BLaER1 (cell line): ENCODE measurements around the gene TMEM108.

Source experiments
- H3K27ac ChIP-seq: shearing (Covaris generic); formaldehyde crosslinking; 2 replicates; pipeline ENCODE4 v1.8.1; 2022
- H3K27me3 ChIP-seq: shearing (Covaris generic); formaldehyde crosslinking; 2 replicates; pipeline ENCODE4 v1.8.1; 2022
- H3K36me3 ChIP-seq: shearing (Covaris generic); formaldehyde crosslinking; 2 replicates; pipeline ENCODE4 v1.8.1; 2022
- H3K4me1 ChIP-seq: shearing (Covaris generic); formaldehyde crosslinking; 2 replicates; pipeline ENCODE4 v1.8.1; 2022
- H3K4me2 ChIP-seq: shearing (Covaris generic); formaldehyde crosslinking; 2 replicates; pipeline ENCODE4 v1.8.1; 2022
- H3K4me3 ChIP-seq: shearing (Covaris generic); formaldehyde crosslinking; 2 replicates; pipeline ENCODE4 v1.8.1; 2022
- H3K9ac ChIP-seq: shearing (Covaris generic); formaldehyde crosslinking; 2 replicates; pipeline ENCODE4 v1.8.1; 2022
- H3K9me3 ChIP-seq: shearing (Covaris generic); formaldehyde crosslinking; 2 replicates; pipeline ENCODE4 v1.8.1; 2022
- H4K20me1 ChIP-seq: shearing (Covaris generic); formaldehyde crosslinking; 2 replicates; pipeline ENCODE4 v1.8.1; 2022
- Cebpa-rat ChIP-seq: shearing (Covaris generic); IDR thresholded peaks from 2 replicates; pipeline ENCODE4 v1.8.1; 2022

TMEM108 gene

GRCh38 chr3:133023362-133023761, 14.8 kb upstream of the TMEM108 start:
- Histone ChIP-seq H3K9ac (no peak overlapping the region), H3K4me1 (no peaks in the 10 kb centered on the region), H3K27ac (no peak overlapping the region), H3K27me3 (no peaks in the 10 kb centered on the region), H3K4me2 (no peak overlapping the region), H3K9me3 (no peaks in the 10 kb centered on the region), H3K4me3 (no peak overlapping the region), H3K36me3 (no peaks in the 10 kb centered on the region), H4K20me1 (no peaks in the 10 kb centered on the region)
- no peak for TF ChIP-seq Cebpa-rat

DNA sequence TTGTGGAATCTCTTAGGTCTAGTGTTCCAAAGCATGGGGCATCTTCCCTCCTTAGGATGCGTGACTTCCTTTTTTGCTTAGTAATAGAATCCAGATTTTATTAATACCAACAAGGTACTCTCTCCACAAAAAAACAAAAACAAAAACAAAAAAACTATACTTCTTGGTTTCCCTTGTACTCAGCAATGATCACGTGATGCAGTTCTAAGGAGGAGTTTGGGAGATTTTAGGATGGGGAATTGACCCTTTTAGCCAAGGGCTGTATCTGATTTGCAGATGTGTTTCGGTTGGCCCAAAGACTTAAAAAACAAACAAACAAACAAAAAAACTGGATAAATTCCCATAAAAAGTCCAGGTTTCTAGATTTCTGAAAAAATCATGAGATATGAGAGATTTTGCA, 12.6 kb upstream of the TMEM108 start:
- H4K20me1 ChIP-seq, result no peaks in the 10 kb centered on the region
- H3K4me3 ChIP-seq, result no peak overlapping the region
- H3K9me3 ChIP-seq, result no peaks in the 10 kb centered on the region
- no peaks in the 10 kb centered on the region for H3K27me3 ChIP-seq
- no peaks in the 10 kb centered on the region for H3K36me3 ChIP-seq
- TF ChIP-seq Cebpa-rat, result no peak
- no peak overlapping the region for H3K9ac ChIP-seq
- H3K4me2 ChIP-seq, result no peak overlapping the region
- H3K4me1 ChIP-seq, result no peaks in the 10 kb centered on the region
- H3K27ac ChIP-seq, result no peak overlapping the region

GRCh38 chr3:133032301-133032700, 5.9 kb upstream of the TMEM108 start:
- Histone ChIP-seq H3K9ac (no peak overlapping the region), H3K27ac (no peak overlapping the region), H3K4me3 (no peak overlapping the region), H3K9me3 (no peaks in the 10 kb centered on the region), H3K4me2 (no peak overlapping the region), H3K4me1 (no peaks in the 10 kb centered on the region), H3K36me3 (no peaks in the 10 kb centered on the region), H4K20me1 (no peaks in the 10 kb centered on the region), H3K27me3 (no peaks in the 10 kb centered on the region)
- no peak for TF ChIP-seq Cebpa-rat

DNA sequence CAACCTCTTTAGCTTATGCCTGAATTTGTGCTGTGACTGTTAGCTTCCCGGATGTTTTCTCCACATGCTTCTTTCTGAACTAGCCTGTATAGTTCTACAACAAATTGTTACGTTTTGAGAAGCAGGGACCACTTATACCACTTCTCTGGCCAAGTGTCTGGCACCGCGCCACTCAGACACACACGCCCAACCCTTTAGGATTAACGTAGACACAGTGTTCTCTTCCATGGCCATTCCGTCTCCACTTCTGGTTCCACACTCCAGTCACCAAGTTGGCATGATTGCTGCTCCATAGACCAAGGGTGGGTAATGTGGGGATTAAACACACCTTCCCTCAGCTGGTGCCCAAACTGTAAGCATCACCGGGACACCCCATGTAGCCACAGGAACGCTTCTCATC, 755 bp upstream of the TMEM108 start:
- no peak overlapping the region for H3K9ac ChIP-seq
- no peaks in the 10 kb centered on the region for H3K4me1 ChIP-seq
- H3K27ac ChIP-seq, result no peak overlapping the region
- no peak overlapping the region for H3K4me2 ChIP-seq
- TF ChIP-seq Cebpa-rat, result no peak
- peaks cover 3% of the 10 kb centered on the region; the same call in 1 of the 2 replicates for H3K9me3 ChIP-seq
- no peak overlapping the region for H3K4me3 ChIP-seq
- no peaks in the 10 kb centered on the region for H3K36me3 ChIP-seq
- no peaks in the 10 kb centered on the region for H3K27me3 ChIP-seq
- no peaks in the 10 kb centered on the region for H4K20me1 ChIP-seq

- no peak overlapping the region for H3K4me3 ChIP-seq
- no peak overlapping the region for H3K27ac ChIP-seq
- no peak overlapping the region for H3K9ac ChIP-seq
- H3K4me1 ChIP-seq, result no peaks in the 10 kb centered on the region
- no peaks in the 10 kb centered on the region for H4K20me1 ChIP-seq
- peaks cover 3% of the 10 kb centered on the region; the same call in 1 of the 2 replicates for H3K9me3 ChIP-seq
- H3K36me3 ChIP-seq, result no peaks in the 10 kb centered on the region
- H3K27me3 ChIP-seq, result no peaks in the 10 kb centered on the region
- no peak overlapping the region for H3K4me2 ChIP-seq
- TF ChIP-seq Cebpa-rat, result no peak
These were observed 662 bp downstream of the TMEM108 start for GRCh38 chr3:133038731-133039375.

DNA sequence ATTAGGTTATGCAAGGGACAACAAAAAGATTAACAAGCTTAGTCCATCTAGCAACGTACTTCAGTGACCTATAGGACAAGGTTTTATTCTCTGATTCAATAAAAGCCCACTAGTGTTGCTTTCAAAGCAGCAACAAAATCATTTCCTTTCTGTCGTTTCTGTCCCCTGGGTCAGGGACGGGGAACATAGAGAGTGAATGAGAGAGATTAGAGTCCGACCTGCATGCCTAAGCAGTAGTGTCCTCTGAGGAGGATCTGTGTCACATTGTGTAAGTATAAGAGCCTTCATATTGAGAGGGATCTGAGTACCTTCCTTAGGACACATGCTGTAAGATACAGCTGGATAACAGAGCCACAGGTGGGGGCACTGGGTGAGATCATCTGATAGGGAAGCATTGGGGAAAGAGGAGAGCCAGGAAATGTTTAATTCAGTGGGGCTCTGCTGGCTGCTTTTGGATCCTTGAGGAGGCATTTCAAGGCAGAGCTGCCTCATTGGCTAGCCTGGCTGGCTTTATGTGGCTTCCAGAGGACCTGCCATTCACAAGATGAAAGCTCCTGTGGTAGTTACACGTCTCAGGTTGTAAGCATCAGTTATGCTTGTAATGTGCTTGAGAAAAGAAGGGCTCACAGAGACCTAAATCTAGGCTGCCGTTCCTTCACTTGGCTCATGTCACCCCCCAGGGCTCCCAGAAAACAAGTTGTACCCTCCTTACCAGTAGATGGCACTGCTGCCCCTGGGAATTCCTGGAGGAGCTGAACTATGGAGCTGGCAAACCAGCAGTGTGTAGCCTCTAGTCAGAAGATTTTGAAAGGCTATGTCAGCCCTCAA, 2.7 kb downstream of the TMEM108 start:
- Histone ChIP-seq H4K20me1 (no peaks in the 10 kb centered on the region), H3K27ac (no peak overlapping the region), H3K4me3 (no peak overlapping the region), H3K36me3 (no peaks in the 10 kb centered on the region), H3K9ac (no peak overlapping the region), H3K27me3 (no peaks in the 10 kb centered on the region), H3K4me1 (no peaks in the 10 kb centered on the region), H3K4me2 (no peak overlapping the region), H3K9me3 (peaks cover 3% of the 10 kb centered on the region; the same call in 1 of the 2 replicates)
- TF ChIP-seq Cebpa-rat, result no peak

DNA sequence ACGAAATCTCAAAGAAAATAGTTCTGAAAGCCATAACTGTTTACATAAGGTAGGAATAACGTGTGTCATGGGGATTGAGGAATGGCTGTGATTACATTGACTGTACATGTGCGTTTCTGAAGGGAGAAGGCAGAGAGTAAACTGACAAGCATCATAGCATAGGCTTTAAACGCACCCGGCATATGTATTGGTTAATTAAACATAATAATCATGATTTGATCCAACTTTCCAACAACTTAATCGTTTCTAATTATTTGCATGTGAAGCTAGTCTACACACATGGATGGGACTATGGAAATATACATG, 3.3 kb downstream of the TMEM108 start:
- Histone ChIP-seq H3K27me3 (no peaks in the 10 kb centered on the region), H3K9ac (no peak overlapping the region), H4K20me1 (no peaks in the 10 kb centered on the region), H3K27ac (no peak overlapping the region), H3K4me2 (no peak overlapping the region), H3K4me3 (no peak overlapping the region), H3K9me3 (peaks cover 3% of the 10 kb centered on the region; the same call in 1 of the 2 replicates), H3K36me3 (no peaks in the 10 kb centered on the region), H3K4me1 (no peaks in the 10 kb centered on the region)
- no peak for TF ChIP-seq Cebpa-rat

DNA sequence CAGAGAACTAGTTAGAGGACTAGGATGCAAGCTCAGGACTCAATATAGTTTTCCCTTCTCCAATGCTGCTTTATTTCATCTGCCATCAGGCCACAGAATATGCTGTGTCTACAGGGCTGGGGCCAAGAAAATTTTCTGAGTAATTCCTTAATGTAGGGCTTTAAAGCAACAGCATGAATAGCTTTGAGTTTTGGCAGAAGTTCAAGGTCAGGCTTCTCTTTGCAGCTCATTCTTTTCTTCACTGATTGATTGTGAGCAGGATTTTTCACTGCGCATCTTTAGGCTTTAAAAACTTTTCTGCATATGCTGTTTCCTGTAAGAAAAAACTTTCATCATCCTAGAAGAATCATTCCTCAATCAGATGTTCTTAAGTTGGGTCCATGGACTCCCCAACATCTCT, 4.6 kb downstream of the TMEM108 start:
- Histone ChIP-seq H3K36me3 (no peaks in the 10 kb centered on the region), H3K27ac (no peak overlapping the region), H3K4me1 (no peaks in the 10 kb centered on the region), H3K9me3 (peaks cover 3% of the 10 kb centered on the region; the same call in 1 of the 2 replicates), H4K20me1 (no peaks in the 10 kb centered on the region), H3K4me2 (no peak overlapping the region), H3K9ac (no peak overlapping the region), H3K27me3 (no peaks in the 10 kb centered on the region), H3K4me3 (no peak overlapping the region)
- no peak for TF ChIP-seq Cebpa-rat

DNA sequence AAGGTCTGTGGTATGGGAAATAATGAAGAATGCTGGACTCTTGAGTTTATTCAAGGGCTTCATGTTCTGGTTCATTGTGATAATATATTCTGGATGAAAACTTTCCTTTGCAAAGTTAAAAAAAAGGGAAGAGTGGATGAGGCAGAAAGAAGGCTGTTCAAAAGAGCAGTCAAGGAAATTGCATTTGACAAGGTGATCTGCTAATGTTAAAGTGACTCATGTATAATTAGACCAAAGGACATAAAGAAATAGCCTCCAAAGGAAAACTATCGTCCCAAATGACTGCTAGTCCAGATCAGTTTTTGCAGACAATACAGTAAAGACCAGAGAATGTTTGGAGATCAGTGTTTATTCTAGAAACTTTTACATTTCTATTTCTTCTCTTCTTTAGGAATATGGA, 9.8 kb downstream of the TMEM108 start:
- H3K36me3 ChIP-seq, result no peaks in the 10 kb centered on the region
- H3K9ac ChIP-seq, result no peak overlapping the region
- H3K4me1 ChIP-seq, result no peaks in the 10 kb centered on the region
- H3K4me3 ChIP-seq, result no peak overlapping the region
- TF ChIP-seq Cebpa-rat, result no peak
- H3K27ac ChIP-seq, result no peak overlapping the region
- no peaks in the 10 kb centered on the region for H4K20me1 ChIP-seq
- H3K27me3 ChIP-seq, result no peaks in the 10 kb centered on the region
- no peak overlapping the region for H3K4me2 ChIP-seq
- H3K9me3 ChIP-seq, result no peaks in the 10 kb centered on the region

DNA sequence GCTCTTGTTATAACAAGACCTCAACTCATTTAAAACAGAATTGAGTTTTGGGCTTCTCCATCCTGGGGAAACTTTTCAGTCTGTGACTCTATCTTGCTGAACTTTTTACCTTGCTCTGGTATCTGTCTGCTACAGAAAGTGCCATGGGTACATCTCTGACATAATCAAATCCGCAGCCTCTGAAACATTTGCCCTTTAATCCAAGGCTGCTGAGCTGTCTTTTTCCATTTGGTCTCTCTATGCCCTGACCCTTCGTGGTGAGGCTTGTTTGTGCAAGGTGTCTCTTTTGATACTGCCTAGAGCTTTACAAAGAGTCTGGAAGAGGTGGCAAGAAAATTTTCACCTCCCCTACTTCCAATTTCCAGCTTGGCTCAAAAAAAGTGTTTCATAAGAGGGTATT, 11.3 kb downstream of the TMEM108 start:
- Histone ChIP-seq H3K36me3 (no peaks in the 10 kb centered on the region), H3K27ac (no peak overlapping the region), H3K9ac (no peak overlapping the region), H3K27me3 (no peaks in the 10 kb centered on the region), H3K4me3 (no peak overlapping the region), H3K4me1 (no peaks in the 10 kb centered on the region), H3K4me2 (no peak overlapping the region), H4K20me1 (no peaks in the 10 kb centered on the region), H3K9me3 (no peaks in the 10 kb centered on the region)
- no peak for TF ChIP-seq Cebpa-rat
